ENCODE data around the gene RIMBP3C.
"Not testable (repeated sequence)": the region's sequence is repeated elsewhere in the genome, so short reads cannot be mapped to it uniquely, and the experiment has no call there.

DNA sequence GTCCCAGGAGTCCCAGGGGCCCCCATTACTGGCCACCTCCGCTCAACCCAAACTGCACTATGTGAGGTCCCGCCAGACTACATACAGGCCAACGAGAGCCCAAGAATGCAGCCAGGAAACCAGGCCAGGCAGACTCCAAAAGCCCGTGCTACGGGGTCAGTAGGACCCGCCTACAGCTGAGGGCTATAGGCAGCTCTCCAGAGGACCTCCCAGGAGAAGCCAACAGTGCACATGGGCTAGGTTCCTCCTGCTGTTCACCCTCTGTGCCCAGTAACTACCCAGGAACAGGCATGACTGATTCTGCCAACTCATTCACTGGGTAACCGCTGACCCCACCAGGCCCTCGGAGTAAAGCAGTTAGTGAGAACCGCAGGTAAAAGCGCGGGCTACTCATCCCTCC, 39.2 kb downstream of the RIMBP3C start:
- not testable (repeated sequence) for TF ChIP-seq POLR2A (IDR thresholded peaks at IDR 0.05; ENCODE audit: low read depth); EP300 (IDR thresholded peaks at IDR 0.05); POLR2AphosphoS5 (IDR thresholded peaks at IDR 0.05)
- TF ChIP-seq, protein P1, sequence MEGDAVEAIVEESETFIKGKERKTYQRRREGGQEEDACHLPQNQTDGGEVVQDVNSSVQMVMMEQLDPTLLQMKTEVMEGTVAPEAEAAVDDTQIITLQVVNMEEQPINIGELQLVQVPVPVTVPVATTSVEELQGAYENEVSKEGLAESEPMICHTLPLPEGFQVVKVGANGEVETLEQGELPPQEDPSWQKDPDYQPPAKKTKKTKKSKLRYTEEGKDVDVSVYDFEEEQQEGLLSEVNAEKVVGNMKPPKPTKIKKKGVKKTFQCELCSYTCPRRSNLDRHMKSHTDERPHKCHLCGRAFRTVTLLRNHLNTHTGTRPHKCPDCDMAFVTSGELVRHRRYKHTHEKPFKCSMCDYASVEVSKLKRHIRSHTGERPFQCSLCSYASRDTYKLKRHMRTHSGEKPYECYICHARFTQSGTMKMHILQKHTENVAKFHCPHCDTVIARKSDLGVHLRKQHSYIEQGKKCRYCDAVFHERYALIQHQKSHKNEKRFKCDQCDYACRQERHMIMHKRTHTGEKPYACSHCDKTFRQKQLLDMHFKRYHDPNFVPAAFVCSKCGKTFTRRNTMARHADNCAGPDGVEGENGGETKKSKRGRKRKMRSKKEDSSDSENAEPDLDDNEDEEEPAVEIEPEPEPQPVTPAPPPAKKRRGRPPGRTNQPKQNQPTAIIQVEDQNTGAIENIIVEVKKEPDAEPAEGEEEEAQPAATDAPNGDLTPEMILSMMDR (IDR thresholded peaks at IDR 0.05): not testable (repeated sequence)

Measured in esophagus muscularis mucosa (tissue), 4 donors.